ENCODE results near the gene FADS6. TPM values are rescaled to one million over a fixed set of nuclear protein-coding genes. Genes with fewer than 3 reads are reported as not detected.

FADS6 gene
- total RNA-seq, 1 donor from 2014 or later, result not detected

DNA sequence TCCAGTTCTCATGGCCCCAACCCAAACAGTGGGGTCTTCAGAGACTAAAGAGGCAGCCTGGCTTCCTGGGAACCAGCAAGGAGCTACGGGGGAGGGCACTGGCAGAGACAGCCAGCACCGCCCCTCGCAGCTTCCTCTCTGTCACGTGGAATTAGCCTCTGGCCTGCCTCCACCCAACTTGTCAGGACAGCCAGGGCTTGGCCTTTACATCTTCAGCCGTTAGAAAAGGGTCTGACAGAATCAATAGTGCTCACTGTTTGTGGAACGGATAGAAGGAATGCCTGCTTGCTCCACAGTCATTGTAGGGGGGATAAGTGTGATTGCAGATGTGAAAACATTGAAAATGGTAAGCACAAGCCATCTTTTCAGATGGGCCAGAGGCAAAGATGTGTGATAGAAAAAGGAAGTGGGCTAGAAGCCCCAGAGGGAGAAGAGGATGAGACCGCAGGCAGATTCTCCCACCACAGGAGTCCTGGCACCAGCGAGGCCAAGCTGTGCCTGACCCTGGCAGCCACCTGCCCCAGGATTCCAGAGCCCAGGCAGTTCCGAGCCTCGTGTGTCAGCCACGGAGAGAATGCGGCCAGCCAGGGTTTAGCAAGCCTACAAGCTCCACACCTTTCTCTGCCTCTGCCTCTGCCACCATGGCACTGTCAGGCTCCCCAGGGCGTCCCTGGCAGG is 52.3 kb downstream of the FADS6 start:
- peaks cover 14% of the 10 kb centered on the region for H3K4me1 Mint-ChIP-seq (ENCODE audit: unreplicated experiment)
- no peak overlapping the region for H3K4me3 Mint-ChIP-seq (ENCODE audit: unreplicated experiment)
- no peak for DNase-seq (ENCODE audit: low spot score)
- peak overlapping the region; percentile 44 for H3K27ac Mint-ChIP-seq (ENCODE audit: unreplicated experiment)
- H3K36me3 Mint-ChIP-seq (ENCODE audit: low read depth, unreplicated experiment), result peaks cover 9% of the 10 kb centered on the region
- TF ChIP-seq, protein P1, sequence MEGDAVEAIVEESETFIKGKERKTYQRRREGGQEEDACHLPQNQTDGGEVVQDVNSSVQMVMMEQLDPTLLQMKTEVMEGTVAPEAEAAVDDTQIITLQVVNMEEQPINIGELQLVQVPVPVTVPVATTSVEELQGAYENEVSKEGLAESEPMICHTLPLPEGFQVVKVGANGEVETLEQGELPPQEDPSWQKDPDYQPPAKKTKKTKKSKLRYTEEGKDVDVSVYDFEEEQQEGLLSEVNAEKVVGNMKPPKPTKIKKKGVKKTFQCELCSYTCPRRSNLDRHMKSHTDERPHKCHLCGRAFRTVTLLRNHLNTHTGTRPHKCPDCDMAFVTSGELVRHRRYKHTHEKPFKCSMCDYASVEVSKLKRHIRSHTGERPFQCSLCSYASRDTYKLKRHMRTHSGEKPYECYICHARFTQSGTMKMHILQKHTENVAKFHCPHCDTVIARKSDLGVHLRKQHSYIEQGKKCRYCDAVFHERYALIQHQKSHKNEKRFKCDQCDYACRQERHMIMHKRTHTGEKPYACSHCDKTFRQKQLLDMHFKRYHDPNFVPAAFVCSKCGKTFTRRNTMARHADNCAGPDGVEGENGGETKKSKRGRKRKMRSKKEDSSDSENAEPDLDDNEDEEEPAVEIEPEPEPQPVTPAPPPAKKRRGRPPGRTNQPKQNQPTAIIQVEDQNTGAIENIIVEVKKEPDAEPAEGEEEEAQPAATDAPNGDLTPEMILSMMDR (IDR thresholded peaks at IDR 0.05; ENCODE audit: unreplicated experiment), result no peak
- H3K27me3 Mint-ChIP-seq (ENCODE audit: unreplicated experiment), result peaks cover 26% of the 10 kb centered on the region
- H3K9me3 Mint-ChIP-seq (ENCODE audit: unreplicated experiment), result no peaks in the 10 kb centered on the region

DNA sequence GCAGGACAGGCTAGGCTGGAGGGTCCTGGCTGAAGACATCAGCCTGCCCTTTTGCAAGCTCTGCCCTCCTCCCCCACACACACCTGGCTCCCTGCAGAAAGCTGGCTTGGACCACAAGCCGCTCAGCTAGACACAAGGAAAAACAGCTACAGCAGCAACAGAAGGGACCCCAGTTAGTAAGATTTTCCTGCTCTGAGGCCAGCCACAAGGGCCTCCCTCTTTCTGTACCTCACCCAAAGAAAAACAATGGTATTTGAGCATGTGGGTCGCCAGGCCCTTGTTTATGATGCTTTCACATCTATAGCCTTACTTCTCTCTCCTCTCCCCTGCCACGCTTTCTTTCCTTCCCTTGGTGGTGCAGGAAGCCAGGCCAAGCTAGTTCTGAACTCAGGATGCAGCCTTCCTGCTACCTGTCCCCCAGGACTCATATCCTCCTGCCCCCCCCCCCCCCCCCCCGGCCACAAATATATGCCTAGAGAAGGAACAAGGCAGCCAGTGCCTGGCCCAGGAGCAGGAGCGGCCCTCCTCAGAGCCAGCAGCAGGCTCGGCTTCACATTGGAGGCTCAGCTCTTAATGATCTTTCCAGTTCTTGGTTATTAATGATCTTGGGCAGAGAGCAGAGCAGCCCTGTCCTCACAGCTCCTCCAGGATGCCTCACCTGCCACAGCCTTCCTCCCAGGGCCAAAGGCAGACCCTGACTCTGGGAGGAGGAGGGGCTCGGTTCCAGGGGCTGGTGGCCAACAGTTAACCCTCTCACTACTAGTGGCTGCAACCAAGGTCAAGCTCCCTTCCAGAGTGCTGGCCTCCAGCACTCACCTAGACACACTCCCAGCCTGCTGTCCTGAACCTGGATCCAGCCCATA is 53.2 kb downstream of the FADS6 start:
- H3K36me3 Mint-ChIP-seq (ENCODE audit: low read depth, unreplicated experiment), result peaks cover 14% of the 10 kb centered on the region
- no peaks in the 10 kb centered on the region for H3K9me3 Mint-ChIP-seq (ENCODE audit: unreplicated experiment)
- H3K4me1 Mint-ChIP-seq (ENCODE audit: unreplicated experiment), result peaks cover 14% of the 10 kb centered on the region
- TF ChIP-seq, protein P1 (IDR thresholded peaks at IDR 0.05; ENCODE audit: unreplicated experiment), result no peak
- H3K27me3 Mint-ChIP-seq (ENCODE audit: unreplicated experiment), result peaks cover 27% of the 10 kb centered on the region
- H3K4me3 Mint-ChIP-seq (ENCODE audit: unreplicated experiment), result no peak overlapping the region
- H3K27ac Mint-ChIP-seq (ENCODE audit: unreplicated experiment), result no peak overlapping the region
- DNase-seq (ENCODE audit: low spot score), result no peak

DNA sequence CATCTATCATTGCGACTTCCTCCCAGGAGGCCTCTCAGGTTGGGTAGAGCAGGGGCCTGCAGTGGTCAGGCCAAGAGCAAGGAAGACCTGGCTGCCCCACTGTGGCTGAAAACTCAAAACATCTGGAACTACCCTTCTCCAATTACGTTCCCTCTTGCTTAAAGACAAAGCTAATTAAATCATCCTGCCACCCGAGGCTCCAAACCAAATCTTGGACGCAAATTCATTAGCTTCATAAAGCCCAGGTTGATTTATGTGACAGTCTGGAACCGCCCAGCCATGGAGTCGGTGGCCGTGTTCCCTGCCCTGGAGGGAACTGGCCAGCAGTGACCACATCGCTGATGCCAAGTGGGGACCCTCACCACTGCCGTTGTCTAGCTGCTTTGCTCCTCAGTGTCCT is 55.2 kb downstream of the FADS6 start:
- H3K4me3 Mint-ChIP-seq (ENCODE audit: unreplicated experiment), result no peak overlapping the region
- DNase-seq (ENCODE audit: low spot score), result no peak
- peaks cover 23% of the 10 kb centered on the region for H3K27me3 Mint-ChIP-seq (ENCODE audit: unreplicated experiment)
- peaks cover 17% of the 10 kb centered on the region for H3K4me1 Mint-ChIP-seq (ENCODE audit: unreplicated experiment)
- H3K36me3 Mint-ChIP-seq (ENCODE audit: low read depth, unreplicated experiment), result peaks cover 14% of the 10 kb centered on the region
- TF ChIP-seq, protein P1 (IDR thresholded peaks at IDR 0.05; ENCODE audit: unreplicated experiment), result no peak
- no peaks in the 10 kb centered on the region for H3K9me3 Mint-ChIP-seq (ENCODE audit: unreplicated experiment)
- H3K27ac Mint-ChIP-seq (ENCODE audit: unreplicated experiment), result no peak overlapping the region

DNA sequence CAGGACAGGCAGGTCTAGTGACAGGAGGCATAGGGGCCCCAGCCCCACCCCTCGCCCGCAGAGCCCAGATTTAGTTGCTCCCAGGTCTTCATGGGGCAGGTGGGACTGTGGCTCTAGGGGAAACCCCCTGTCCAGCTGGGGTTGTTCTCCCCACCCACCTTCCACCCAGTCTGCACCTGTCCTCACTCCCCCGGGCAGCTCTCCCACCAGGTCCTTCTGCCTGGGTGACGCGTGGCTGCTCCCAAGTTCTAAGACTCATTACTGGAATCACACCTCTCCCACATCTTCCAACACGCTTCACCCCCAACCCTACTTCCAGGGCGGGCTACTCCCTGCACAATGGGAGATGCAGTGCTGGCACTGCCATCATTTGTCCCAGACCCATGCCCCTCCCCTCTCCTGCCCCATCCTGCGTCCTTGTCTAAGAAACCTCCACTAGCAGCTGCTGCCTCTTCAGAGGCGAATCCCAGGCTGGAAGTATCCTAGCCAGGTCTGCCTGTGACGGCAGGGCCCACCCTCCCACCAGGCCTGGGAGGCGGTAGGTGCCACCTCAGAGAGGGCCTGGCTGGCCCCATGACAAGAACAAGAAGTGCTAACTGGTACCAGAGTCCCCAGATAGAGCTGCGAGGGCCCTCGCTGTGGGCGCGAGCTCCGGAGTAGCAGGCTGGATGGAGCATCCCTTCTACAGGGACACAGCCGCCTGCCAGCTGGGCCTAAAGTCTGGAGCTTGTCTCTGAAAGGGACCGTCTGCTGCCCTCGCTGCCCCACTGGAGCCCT is 56.6 kb downstream of the FADS6 start:
- TF ChIP-seq, protein P1 (IDR thresholded peaks at IDR 0.05; ENCODE audit: unreplicated experiment), result no peak
- Mint-ChIP-seq H3K4me3 (ENCODE audit: unreplicated experiment) (peak overlapping the region; percentile 67), H3K9me3 (ENCODE audit: unreplicated experiment) (no peaks in the 10 kb centered on the region), H3K27me3 (ENCODE audit: unreplicated experiment) (peaks cover 22% of the 10 kb centered on the region), H3K27ac (ENCODE audit: unreplicated experiment) (no peak overlapping the region), H3K4me1 (ENCODE audit: unreplicated experiment) (peaks cover 17% of the 10 kb centered on the region), H3K36me3 (ENCODE audit: low read depth, unreplicated experiment) (peaks cover 18% of the 10 kb centered on the region)
- no peak for DNase-seq (ENCODE audit: low spot score)

Data from endothelial cell (in vitro differentiated cells).